ENCODE measurements around the gene ATP1A2.
"Not testable (repeated sequence)": the region's sequence is repeated elsewhere in the genome, so short reads cannot be mapped to it uniquely, and the experiment has no call there.

Gene ATP1A2

GRCh38 chr1:160099716-160100375, 15.7 kb upstream of the ATP1A2 start:
- DNase-seq = no peak

- DNase-seq = peak; percentile 29 to 96 (median 84)
Measured at GRCh38 chr1:160101037-160101716, 14.4 kb upstream of the ATP1A2 start.

- DNase-seq = peak in 3 of 56 donors; percentile 21 to 47 (median 42)
Measured at GRCh38 chr1:160101717-160102522, 13.6 kb upstream of the ATP1A2 start.

- DNase-seq = peak in 15 of 56 donors; percentile 25 to 62 (median 43)
Measured at GRCh38 chr1:160103658-160104408, 11.7 kb upstream of the ATP1A2 start.

- peak in 5 of 56 donors; percentile 40 to 64 (median 55) for DNase-seq
Measured at GRCh38 chr1:160104486-160104885, 11.1 kb upstream of the ATP1A2 start.

GRCh38 chr1:160105155-160105554, 10.4 kb upstream of the ATP1A2 start:
- DNase-seq = no peak

- no peak for DNase-seq
Measured at GRCh38 chr1:160107512-160107911, 8.0 kb upstream of the ATP1A2 start.

- DNase-seq = peak in 2 of 56 donors; percentile 34
Measured at GRCh38 chr1:160108888-160109662, 6.5 kb upstream of the ATP1A2 start.

- DNase-seq = no peak
Measured at GRCh38 chr1:160109686-160110085, 5.9 kb upstream of the ATP1A2 start.

- DNase-seq = not testable (repeated sequence)
Measured at GRCh38 chr1:160111462-160111861, 4.1 kb upstream of the ATP1A2 start.

GRCh38 chr1:160112357-160112756, 3.2 kb upstream of the ATP1A2 start:
- DNase-seq = peak in 4 of 56 donors; percentile 11 to 45 (median 32)

GRCh38 chr1:160113407-160113806, 2.2 kb upstream of the ATP1A2 start:
- peak in 4 of 56 donors; percentile 14 to 34 (median 24) for DNase-seq

GRCh38 chr1:160114085-160114484, 1.5 kb upstream of the ATP1A2 start:
- peak in 20 of 56 donors; percentile 14 to 74 (median 39) for DNase-seq

- peak in 5 of 56 donors; percentile 16 to 34 (median 32) for DNase-seq
Measured at GRCh38 chr1:160116283-160117147, 956 bp downstream of the ATP1A2 start.

GRCh38 chr1:160117300-160117699, 1.7 kb downstream of the ATP1A2 start:
- DNase-seq = peak in 1 of 56 donors; percentile 40

GRCh38 chr1:160117709-160118183, 2.2 kb downstream of the ATP1A2 start:
- DNase-seq = peak in 52 of 56 donors; percentile 37 to 93 (median 78)

- DNase-seq = no peak
Measured at GRCh38 chr1:160118928-160119327, 3.4 kb downstream of the ATP1A2 start.

GRCh38 chr1:160120797-160121196, 5.2 kb downstream of the ATP1A2 start:
- DNase-seq = no peak

GRCh38 chr1:160121388-160121787, 5.8 kb downstream of the ATP1A2 start:
- DNase-seq = no peak

Data from amygdala (tissue), 56 donors.